Stomach (tissue), 9 donors: ENCODE data around the gene ANOS1. TPM values are rescaled to one million over a fixed set of nuclear protein-coding genes. Genes with fewer than 3 reads are reported as not detected.

Experiments used
- DNase-seq, 2 donors: peaks; one replicate each; pipeline versions ENCODE4 v3.0.0 to v3.0.0-alpha.2; 2013 to 2019
- H3K27ac ChIP-seq, 5 donors: fragments of 200-600 bp in 4 of 5; sonication (generic) in 4 of 5; one replicate each; pipeline ENCODE4 v1.5.1; 2013 to 2019; ENCODE audit warnings: mild to moderate bottlenecking in 1 of 5, moderate library complexity in 1 of 5
- H3K27me3 ChIP-seq, 3 donors: fragments of 200-600 bp; sonication (generic); one replicate each; pipeline ENCODE4 v1.5.1; 2017 to 2019; ENCODE audit warnings: mixed run types in 1 of 3
- H3K36me3 ChIP-seq, 4 donors: fragments of 200-600 bp; sonication (generic); 1 replicate in 3 of 4; 2 replicates in 1 of 4; pipeline ENCODE4 v1.5.1; 2016 to 2019
- H3K4me1 ChIP-seq, 4 donors: fragments of 200-600 bp; sonication (generic); one replicate each; pipeline ENCODE4 v1.5.1; 2016 to 2019
- H3K4me3 ChIP-seq, 4 donors: fragments of 200-600 bp; sonication (generic) in 3 of 4; one replicate each; pipeline ENCODE4 v1.5.1; 2016 to 2019; ENCODE audit warnings: mild to moderate bottlenecking in 1 of 4
- H3K9me3 ChIP-seq, 4 donors: fragments of 200-600 bp; sonication (generic); one replicate each; pipeline ENCODE4 v1.5.1; 2016 to 2019
- CTCF ChIP-seq, 7 experiments: fragments of 450-650 bp in 4 of 7; fragments of 200-600 bp in 3 of 7; sonication (generic) in 3 of 7; IDR thresholded peaks; one replicate each; pipeline ENCODE4 v1.5.1; 2016 to 2019; ENCODE audit warnings: antibody characterized with exemption in 7 of 7, control low read depth in 2 of 7, mild to moderate bottlenecking in 1 of 7
- EP300 ChIP-seq: sonication (generic); formaldehyde crosslinking; IDR thresholded peaks from one replicate; pipeline ENCODE4 v1.6.1; 2017; ENCODE audit warnings: antibody characterized with exemption
- POLR2A ChIP-seq, 4 donors: fragments of 450-650 bp; IDR thresholded peaks; one replicate each; pipeline ENCODE4 v1.6.1; 2016; ENCODE audit warnings: antibody characterized with exemption in 4 of 4, control low read depth in 2 of 4, mild to moderate bottlenecking in 1 of 4, moderate library complexity in 1 of 4
- POLR2AphosphoS5 ChIP-seq, 3 donors: sonication (generic); formaldehyde crosslinking; IDR thresholded peaks; one replicate each; pipeline ENCODE4 v1.6.1; 2016; ENCODE audit warnings: antibody characterized with exemption in 3 of 3
- WGBS, 5 donors: extraction: QIAGEN DNeasy Blood & Tissue Kit in 3 of 5; methylation state at CpG; one replicate each; pipeline versions ENCODE4 v1.1.5 to v1.1.7; 2013 to 2018; 5-methylcytosine and 5-hydroxymethylcytosine counted together
- intact Hi-C: fragments of 100-400 bp; cut with DNase I; formaldehyde crosslinking; loops from one replicate; pipeline ENCODE4 v1.15.1; 2023; ENCODE audit warnings: low total_unique reads
- polyA plus RNA-seq, 3 donors: library from polyadenylated mRNA; stranded (reverse); fragments of 200-250 nt; gene quantifications; one replicate each; pipeline ENCODE4 v1.2.3, GENCODE V29; 2013
- total RNA-seq, 5 donors: library from RNA; depleted of rRNA; stranded (reverse); fragments of >200 nt; gene quantifications; one replicate each; pipeline versions ENCODE4 v1.1.0 to v1.2.3, GENCODE V29; 2014 to 2016
- donor health status: healthy with polysubstance abuse.
- donor health status: Bipolar disorder and iron deficiency.
- donor health status: healthy.

Gene ANOS1
- total and polyA plus RNA-seq, 8 donors: 0.12 to 10.8 (median 1.8) TPM; not detected in 3

DNA sequence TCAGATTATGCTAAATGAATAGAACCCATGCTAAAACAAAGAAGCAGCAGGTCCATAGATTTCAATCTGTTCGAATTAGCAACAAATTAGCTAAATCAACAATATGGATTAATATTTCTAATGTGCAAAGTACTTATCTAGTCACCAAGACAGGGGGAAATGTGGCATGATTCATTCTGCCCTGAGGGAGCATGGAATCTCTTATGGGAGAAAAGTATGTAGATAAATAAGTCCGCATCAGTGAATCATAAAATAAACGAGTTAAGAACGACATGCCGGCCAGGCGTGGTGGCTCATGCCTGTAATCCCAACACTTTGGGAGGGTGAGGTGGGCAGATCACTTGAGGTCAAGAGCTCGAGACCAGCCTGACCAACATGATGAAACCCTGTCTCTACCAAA lies 102.1 kb downstream of the ANOS1 start:
- no peaks in the 10 kb centered on the region for H3K36me3 ChIP-seq
- no peak overlapping the region for H3K4me3 ChIP-seq
- no peaks in the 10 kb centered on the region for H3K27me3 ChIP-seq
- DNase-seq: no peak
- no peak overlapping the region for H3K27ac ChIP-seq
- TF ChIP-seq CTCF (IDR thresholded peaks at IDR 0.05) (no peak), POLR2AphosphoS5 (IDR thresholded peaks at IDR 0.05) (no peak), POLR2A (IDR thresholded peaks at IDR 0.05) (no peak), EP300 (no peak)
- 79 to 86% (median 81%) methylated on average over 7 of the region's 7 CpGs for WGBS, 5 donors
- intact Hi-C loops: no loop called here
- H3K9me3 ChIP-seq: no peaks in the 10 kb centered on the region
- no peaks in the 10 kb centered on the region for H3K4me1 ChIP-seq

- intact Hi-C loops: no loop called here
- no peak for DNase-seq
These were observed 104.1 kb downstream of the ANOS1 start for GRCh38 chrX:8627796-8628195.

GRCh38 chrX:8607326-8607725 lies 124.6 kb downstream of the ANOS1 start:
- WGBS, 5 donors: 30 to 55% (median 43%) methylated on average over 2 of the region's 2 CpGs
- no peak overlapping the region for H3K27ac ChIP-seq
- DNase-seq: no peak
- H3K4me3 ChIP-seq: no peak overlapping the region
- intact Hi-C loops: no loop called here
- TF ChIP-seq POLR2AphosphoS5 (IDR thresholded peaks at IDR 0.05) (no peak), CTCF (IDR thresholded peaks at IDR 0.05) (no peak), EP300 (no peak), POLR2A (IDR thresholded peaks at IDR 0.05) (no peak)
- H3K36me3 ChIP-seq: no peaks in the 10 kb centered on the region
- no peaks in the 10 kb centered on the region for H3K4me1 ChIP-seq
- peaks cover 0 to 10% (median 4%) of the 10 kb centered on the region in 4 donors for H3K9me3 ChIP-seq
- no peaks in the 10 kb centered on the region for H3K27me3 ChIP-seq

More at GRCh38 chrX:8627796-8628195, 104.1 kb downstream of the ANOS1 start:
- H3K4me3 ChIP-seq: no peak overlapping the region
- no peaks in the 10 kb centered on the region for H3K9me3 ChIP-seq
- H3K27me3 ChIP-seq: no peaks in the 10 kb centered on the region
- H3K27ac ChIP-seq: no peak overlapping the region
- TF ChIP-seq EP300 (no peak), POLR2AphosphoS5 (IDR thresholded peaks at IDR 0.05) (no peak), POLR2A (IDR thresholded peaks at IDR 0.05) (no peak), CTCF (IDR thresholded peaks at IDR 0.05) (no peak)
- H3K36me3 ChIP-seq: no peaks in the 10 kb centered on the region
- no peaks in the 10 kb centered on the region for H3K4me1 ChIP-seq

DNA sequence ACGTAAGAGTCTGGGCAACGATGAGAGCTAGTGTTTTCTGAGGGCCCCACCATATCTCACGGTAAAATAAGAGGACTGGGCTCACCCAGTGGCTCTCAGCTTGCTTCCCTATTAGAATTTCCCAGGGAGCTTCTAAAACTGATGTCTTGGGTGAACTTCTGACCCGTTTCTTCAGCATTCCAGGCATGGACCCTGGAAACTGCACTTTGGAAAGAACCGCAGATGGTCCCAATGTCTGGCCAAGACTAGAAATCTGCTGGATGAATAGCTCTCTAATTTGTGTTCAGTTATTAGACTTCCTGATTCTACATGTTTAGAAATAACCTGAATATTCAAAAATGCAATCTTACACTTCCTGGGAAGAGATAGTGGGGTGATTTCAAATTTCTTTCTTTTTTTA lies 127.8 kb downstream of the ANOS1 start:
- DNase-seq: no peak
- H3K27ac ChIP-seq: no peak overlapping the region
- H3K27me3 ChIP-seq: no peaks in the 10 kb centered on the region
- WGBS, 5 donors: 85 to 93% (median 90%) methylated on average over 5 of the region's 5 CpGs
- H3K4me1 ChIP-seq: no peaks in the 10 kb centered on the region
- intact Hi-C loops: no loop called here
- H3K9me3 ChIP-seq: no peaks in the 10 kb centered on the region
- H3K4me3 ChIP-seq: no peak overlapping the region
- no peak for TF ChIP-seq POLR2AphosphoS5 (IDR thresholded peaks at IDR 0.05)
- TF ChIP-seq POLR2A (IDR thresholded peaks at IDR 0.05): no peak
- TF ChIP-seq EP300: no peak
- no peaks in the 10 kb centered on the region for H3K36me3 ChIP-seq

DNA sequence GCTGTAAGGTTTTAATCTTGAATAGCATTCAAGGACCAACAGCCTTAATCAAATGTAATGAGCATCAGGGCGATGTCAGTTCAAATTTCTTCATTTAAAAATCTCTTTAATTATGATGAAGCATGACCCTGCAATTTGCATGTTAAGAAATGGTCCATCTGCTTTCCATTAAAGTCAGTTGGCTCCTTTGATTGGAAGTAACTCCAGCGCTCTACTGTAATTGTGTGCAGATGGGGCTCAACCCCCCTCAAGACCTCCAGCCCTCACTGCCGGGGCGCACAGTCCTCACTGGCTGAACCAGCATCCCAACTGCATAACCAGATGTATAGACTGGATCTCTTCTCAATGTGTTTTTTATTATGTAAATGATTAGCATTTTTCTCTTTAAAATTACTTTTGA lies 140.4 kb downstream of the ANOS1 start:
- TF ChIP-seq CTCF (IDR thresholded peaks at IDR 0.05) (no peak), POLR2AphosphoS5 (IDR thresholded peaks at IDR 0.05) (no peak), EP300 (no peak), POLR2A (IDR thresholded peaks at IDR 0.05) (no peak)
- H3K27me3 ChIP-seq: no peaks in the 10 kb centered on the region
- WGBS, 5 donors: 80 to 88% (median 85%) methylated on average over 3 to 4 of the region's 4 CpGs
- no peaks in the 10 kb centered on the region for H3K36me3 ChIP-seq
- no peak overlapping the region for H3K4me3 ChIP-seq
- intact Hi-C loops: no loop called here
- DNase-seq: no peak
- H3K4me1 ChIP-seq: no peaks in the 10 kb centered on the region
- no peaks in the 10 kb centered on the region for H3K9me3 ChIP-seq
- no peak overlapping the region for H3K27ac ChIP-seq
